HG02623 (cell line): ENCODE measurements around the gene PFKL.
"Not testable (repeated sequence)": the region's sequence is repeated elsewhere in the genome, so short reads cannot be mapped to it uniquely, and the experiment has no call there.

Source experiments
- ATAC-seq: cut with Tn5 transposase; IDR thresholded peaks from one replicate; pipeline ENCODE4 v1.9.1; 2021; ENCODE audit warnings: moderate library complexity; ENCODE audit not compliant: unreplicated experiment

PFKL gene

GRCh38 chr21:44354775-44355771 lies 55.2 kb downstream of the PFKL start:
- ATAC-seq, result no peak

GRCh38 chr21:44356160-44356559 lies 56.3 kb downstream of the PFKL start:
- no peak for ATAC-seq

DNA sequence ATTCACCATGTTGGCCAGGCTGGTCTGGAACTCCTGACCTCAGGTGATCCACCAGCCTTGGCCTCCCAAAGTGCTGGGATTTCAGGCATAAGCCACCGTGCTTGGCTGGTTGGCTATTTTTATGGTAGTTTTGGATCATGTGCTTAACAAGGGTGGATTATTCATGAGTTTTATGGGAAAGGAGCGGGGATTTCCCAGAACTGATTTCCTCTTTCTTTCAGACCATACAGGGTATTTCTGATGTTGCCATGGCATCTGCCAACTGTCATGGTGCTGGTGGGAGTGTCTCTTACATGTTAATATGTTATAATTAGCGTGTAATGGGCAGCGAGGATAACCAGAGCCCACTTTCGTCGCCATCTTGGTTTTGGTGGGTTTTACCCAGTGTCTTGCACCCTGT lies 56.8 kb downstream of the PFKL start:
- no peak for ATAC-seq

DNA sequence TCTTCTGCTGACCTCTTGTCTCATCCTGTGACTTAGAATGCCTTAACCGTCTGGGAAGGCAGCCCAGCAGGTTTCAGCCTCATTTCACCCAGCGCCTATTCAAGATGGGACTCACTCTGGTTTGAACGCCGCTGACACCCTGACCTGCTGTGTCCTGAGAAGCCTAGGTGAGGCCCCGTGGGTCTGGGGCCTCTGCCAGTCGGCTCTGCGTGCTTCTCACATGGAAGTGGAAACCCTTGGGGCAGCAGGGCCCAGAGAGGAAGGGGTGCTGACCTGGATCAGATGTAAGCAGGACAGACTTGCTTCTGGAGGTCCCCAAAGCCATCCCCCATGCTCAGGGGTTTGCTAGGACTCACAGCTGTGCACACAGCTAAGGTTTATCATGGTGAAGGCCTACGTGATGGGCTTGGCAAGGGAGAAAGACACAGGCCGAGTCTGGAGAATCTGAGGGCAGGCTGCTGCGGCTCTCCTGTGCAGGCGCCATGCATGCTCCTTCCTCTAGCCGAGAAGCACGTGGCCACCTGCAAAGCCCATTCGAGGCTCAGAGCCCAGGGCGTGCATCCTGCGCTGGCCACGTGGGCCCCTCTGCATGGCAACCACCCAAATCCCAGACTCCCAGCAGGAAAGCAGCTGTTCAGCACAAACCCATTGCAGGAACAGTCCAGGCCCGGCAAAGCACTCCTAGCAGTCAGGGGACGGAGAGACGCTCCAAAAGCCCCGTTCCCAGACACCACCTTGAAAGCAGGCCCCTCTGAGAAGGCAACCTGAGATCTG lies 57.4 kb downstream of the PFKL start:
- no peak for ATAC-seq

DNA sequence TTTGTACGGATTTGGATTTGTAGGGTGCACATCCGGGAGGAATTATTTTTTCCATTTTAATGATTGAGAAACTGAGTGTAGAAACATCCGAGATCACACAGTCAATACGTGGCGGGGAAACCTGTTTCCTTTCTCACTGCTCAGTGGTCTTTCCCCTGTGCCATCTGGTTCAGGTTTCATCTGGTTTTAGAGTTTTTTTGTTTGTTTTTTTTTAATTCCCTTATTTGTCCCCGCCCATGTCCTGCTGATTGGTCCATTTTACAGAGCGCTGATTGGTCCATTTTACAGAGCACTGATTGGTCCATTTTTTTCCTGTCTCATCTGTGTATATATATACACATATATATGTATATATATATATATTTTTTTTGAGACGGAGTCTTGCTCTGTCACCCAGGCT lies 59.5 kb downstream of the PFKL start:
- no peak for ATAC-seq

DNA sequence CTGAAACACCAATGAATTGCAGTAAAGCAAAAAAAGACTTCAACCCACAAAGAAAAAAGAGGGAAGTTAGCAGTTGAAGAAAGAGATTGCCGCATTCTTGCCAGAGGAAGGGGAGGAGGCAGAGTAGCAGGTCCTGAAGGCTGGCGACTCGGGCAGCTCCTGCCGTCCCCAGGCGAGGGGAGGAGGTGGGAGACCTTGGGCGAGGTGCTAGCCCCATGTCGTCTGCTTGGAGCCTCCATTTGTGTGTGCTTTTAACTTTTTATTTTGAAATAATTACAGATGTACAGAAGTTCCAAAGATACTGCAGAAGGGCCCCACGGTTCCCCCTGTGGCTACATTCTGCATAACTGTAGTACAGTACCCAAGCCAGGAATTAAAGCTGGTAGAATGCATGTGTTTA lies 60.3 kb downstream of the PFKL start:
- no peak for ATAC-seq

DNA sequence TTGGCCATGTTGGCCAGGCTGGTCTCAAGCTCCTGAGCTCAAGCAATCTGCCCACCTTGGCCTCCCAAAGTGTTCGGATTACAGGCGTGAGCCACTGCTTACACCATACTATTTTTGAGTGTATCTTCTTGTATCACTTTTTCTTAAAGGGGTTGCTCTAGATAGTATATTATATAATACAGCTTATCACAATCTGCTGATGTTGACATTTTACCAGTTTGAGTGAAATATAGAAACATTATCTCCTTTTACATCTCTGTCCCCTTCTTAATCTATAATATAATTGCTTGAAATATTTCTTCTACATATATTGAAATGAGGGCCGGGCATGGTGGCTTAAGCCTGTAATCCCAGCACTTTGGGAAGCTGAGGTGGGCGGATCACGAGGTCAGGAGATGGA lies 62.0 kb downstream of the PFKL start:
- ATAC-seq, result not testable (repeated sequence)

DNA sequence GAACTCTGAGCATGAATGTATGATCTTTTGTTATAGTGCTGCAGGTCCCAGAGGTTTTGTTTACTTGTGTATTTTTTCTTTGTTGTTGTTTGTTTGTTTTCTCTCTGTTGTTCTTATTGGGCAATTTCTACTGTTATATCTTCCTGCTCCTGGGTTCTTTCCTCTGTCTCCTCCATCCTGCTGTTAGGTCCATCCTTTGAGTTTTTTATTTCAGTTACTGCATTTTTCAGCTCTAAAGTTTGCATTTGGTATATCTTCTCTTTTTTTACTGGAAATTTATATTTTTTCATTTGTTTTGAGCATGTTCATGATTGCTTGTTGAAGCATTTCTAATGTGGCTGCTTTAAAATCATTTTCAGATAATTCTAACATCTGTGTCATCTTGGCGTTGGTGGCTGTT lies 63.4 kb downstream of the PFKL start:
- no peak for ATAC-seq

- ATAC-seq, result no peak
Observed at GRCh38 chr21:44364151-44365053, 64.5 kb downstream of the PFKL start.

DNA sequence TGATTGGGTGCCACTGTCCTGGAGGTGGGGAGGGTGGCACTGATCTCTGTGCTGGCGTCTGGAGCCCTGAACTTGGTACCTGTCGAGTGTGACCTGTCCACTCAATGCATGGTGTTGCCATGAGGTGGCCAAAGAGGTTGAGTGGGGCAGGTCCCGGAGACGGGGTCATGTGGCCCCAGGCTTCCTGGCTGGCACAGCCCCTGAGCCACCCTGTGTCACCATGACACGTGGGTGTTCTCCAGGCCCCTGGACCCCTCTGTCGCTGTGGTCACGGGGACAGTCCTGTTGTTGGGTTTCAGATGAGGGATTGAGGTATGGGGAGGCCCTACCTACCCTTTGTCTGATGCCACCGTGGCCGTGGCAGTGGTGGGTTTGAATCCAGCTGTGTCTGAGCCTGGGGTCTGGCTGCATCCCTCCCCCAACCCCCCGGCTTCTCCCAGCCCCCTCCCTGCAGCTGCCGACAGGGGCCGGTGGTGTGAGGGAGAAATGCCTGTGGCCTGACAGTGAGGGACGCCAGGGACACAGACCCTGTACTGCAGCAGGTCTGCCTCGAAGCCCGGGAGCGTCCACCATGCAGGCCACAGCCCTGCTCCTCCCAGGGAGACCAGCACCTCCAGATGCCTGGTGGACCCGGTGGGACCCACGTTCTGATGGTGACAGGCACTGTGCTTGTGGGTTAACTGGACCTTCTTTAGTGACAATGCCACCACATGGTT lies 65.6 kb downstream of the PFKL start:
- ATAC-seq, result no peak

DNA sequence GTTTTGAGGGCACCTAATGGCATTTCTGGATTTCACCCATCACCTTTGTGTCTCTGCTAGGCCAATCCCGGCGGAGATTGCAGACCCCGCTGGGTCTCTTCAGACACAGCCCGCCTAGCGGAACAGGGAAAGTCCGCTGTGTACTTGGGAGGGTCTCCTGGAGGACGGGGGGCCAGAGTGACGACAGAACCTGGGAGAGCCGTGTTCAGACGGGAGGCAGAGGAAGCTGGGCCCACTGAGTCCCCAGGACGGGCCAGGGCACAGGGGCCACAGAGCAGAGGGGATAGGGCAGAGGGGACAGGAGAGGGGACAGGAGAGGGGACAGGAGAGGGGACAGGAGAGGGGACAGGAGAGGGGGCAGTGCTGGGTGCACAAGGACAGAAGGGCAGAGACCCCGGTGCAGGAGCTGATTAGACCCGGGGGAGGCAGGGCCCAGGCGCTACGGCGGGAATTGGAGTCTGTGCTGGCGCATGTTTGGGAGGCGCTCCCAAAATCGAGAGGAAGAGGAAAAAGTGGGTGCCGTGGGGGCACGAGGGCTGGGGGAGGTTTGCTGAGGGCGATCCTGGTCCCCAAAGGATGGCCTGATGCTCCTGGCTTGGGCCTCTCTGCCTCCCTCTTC lies 66.2 kb downstream of the PFKL start:
- ATAC-seq, result no peak

GRCh38 chr21:44366586-44367211 lies 66.8 kb downstream of the PFKL start:
- ATAC-seq, result no peak

DNA sequence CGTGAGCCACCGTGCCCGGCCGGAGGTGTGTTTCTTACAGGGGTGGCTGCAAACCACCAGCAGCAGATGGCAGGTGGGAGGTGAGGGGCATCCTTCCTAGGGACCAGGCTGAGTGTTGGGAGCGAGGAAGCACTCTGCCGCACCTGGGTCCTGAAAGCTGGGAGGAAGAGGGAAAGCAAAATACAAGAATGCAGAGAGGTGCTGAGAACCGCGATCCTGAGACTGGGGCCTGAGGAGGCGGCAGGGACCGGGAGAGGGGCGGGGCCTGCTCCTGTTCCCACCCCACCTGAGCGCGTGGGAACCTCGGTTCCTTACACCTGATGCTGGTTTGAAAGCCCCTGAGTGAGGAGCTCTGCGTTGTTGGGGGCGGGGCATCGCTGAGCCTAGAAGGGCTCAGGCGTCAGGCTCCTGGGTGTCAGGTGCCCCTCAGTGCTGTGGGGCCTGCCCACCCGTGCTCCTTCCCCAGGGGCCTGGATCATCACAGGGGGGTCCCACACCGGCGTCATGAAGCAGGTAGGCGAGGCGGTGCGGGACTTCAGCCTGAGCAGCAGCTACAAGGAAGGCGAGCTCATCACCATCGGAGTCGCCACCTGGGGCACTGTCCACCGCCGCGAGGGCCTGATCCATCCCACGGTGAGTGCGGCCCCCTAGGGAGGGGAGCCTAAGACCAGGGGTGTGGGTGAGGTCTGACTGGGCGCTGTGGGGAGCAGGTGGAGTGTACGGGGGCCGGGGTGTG lies 69.0 kb downstream of the PFKL start:
- ATAC-seq, result no peak

- no peak for ATAC-seq
Observed at GRCh38 chr21:44370027-44370735, 70.3 kb downstream of the PFKL start.

- ATAC-seq, result no peak
Observed at GRCh38 chr21:44370786-44371410, 71.0 kb downstream of the PFKL start.

DNA sequence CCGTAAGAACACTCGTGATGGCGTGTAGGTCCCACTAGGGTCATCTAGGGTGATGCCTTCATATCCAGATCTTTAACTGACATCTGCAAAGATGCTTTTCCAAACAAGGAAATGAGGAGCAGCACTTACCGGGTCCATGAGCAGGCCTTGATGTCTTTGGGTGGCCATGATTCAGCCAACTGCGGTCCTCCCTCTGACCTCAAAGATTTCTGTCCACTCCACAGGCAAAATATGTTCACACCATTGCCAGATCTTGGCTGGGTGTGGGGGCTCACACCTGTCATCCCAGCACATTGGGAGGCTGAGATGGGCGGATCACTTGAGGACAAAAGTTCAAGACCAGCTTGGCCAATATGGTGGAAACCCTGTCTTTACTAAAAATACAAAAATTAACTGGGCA lies 71.7 kb downstream of the PFKL start:
- ATAC-seq, result no peak

- ATAC-seq, result no peak
Observed at GRCh38 chr21:44372616-44373015, 72.8 kb downstream of the PFKL start.
